ENCODE measurements around the gene TSSC4. TPM values are rescaled to one million over a fixed set of nuclear protein-coding genes. Genes with fewer than 3 reads are reported as not detected.

The TSSC4 gene
- total RNA-seq, 1 donor from 2014 or later: 48.4 TPM

DNA sequence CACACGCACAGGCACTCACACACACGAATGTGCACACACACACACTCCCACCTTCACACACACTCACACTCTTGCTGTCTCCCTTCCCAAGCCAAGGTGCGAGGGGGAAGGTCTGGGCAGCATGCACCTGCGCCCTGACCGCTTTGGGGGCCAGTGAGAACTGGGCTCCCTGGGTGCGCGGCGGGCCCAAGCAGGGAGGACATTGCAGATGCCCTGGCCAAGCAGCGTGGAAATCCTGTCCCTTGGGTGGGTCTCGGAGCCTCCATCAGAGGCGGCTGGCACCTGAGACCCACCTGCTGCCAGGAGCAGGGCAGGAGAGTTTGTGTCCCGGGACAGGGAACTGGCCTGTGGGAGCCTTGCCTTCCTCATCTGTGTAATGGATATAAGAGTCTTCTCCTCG lies 20.2 kb upstream of the TSSC4 start:
- H3K27me3 Mint-ChIP-seq (ENCODE audit: unreplicated experiment): peaks cover 15% of the 10 kb centered on the region
- H3K9me3 Mint-ChIP-seq (ENCODE audit: unreplicated experiment): no peaks in the 10 kb centered on the region
- peaks cover 9% of the 10 kb centered on the region for H3K36me3 Mint-ChIP-seq (ENCODE audit: low read depth, unreplicated experiment)
- no peak for DNase-seq (ENCODE audit: low spot score)
- no peak for TF ChIP-seq CTCF (IDR thresholded peaks at IDR 0.05; ENCODE audit: unreplicated experiment)
- peak overlapping the region; percentile 65 for H3K4me3 Mint-ChIP-seq (ENCODE audit: unreplicated experiment)
- peaks cover 31% of the 10 kb centered on the region for H3K4me1 Mint-ChIP-seq (ENCODE audit: unreplicated experiment)
- peak overlapping the region; percentile 36 for H3K27ac Mint-ChIP-seq (ENCODE audit: unreplicated experiment)

GRCh38 chr11:2380807-2381350 lies 19.7 kb upstream of the TSSC4 start:
- Mint-ChIP-seq H3K27ac (ENCODE audit: unreplicated experiment) (peak overlapping the region; percentile 21), H3K4me1 (ENCODE audit: unreplicated experiment) (peaks cover 32% of the 10 kb centered on the region), H3K27me3 (ENCODE audit: unreplicated experiment) (peaks cover 18% of the 10 kb centered on the region), H3K4me3 (ENCODE audit: unreplicated experiment) (no peak overlapping the region), H3K36me3 (ENCODE audit: low read depth, unreplicated experiment) (peaks cover 7% of the 10 kb centered on the region), H3K9me3 (ENCODE audit: unreplicated experiment) (no peaks in the 10 kb centered on the region)
- DNase-seq (ENCODE audit: low spot score): no peak
- no peak for TF ChIP-seq CTCF (IDR thresholded peaks at IDR 0.05; ENCODE audit: unreplicated experiment)

DNA sequence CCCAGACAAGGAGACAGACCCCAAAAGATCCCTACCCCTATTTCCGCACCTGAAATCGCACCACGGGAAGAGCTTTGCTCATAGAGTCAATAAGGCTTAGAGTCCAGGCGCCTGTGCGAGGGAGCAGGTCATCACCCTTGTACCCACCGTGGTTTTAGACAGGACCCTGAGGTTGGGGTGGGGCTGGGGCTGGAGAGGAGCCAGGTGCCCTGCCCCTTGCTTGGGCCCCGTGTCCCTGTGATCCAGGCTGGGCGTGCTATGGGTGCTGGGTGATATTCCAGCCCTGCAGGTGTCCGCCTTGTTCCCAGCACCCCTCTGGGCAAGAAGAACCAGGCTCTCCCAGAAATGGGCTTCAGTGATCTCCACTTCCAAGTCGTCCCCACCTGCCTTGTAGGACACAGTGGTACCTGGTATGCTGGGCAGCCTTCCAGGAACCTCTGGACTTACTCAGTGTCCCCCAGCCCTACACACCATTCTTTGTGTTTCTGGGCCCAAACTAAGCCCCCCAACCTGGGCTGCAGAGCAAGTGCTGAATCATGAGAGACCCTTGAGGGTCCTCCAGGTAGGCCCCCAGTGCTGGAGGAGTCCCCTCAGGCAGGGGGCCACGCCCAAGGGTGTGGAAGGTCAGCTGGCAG lies 18.9 kb upstream of the TSSC4 start:
- H3K4me3 Mint-ChIP-seq (ENCODE audit: unreplicated experiment): no peak overlapping the region

DNA sequence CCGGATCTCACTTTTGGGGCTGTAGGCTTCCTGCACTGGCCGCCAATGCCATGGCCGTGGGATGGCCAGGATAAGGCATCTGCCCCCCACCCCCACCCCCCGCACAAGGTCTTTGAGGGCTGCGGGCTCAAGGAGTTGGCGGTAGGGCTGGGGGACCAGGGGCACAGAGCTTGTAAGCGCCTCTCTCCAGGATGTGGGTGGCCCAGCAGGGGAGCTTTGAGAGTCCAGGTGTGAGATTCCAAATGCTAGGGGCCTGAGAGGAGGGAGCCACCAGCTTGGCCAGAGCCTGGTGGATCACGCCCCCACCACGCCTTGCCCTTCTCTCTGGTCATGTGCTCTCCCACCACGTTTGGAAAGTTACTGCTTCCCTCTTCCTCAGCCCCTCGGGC lies 18.4 kb upstream of the TSSC4 start:
- H3K4me3 Mint-ChIP-seq (ENCODE audit: unreplicated experiment): no peak overlapping the region
- peaks cover 11% of the 10 kb centered on the region for H3K27me3 Mint-ChIP-seq (ENCODE audit: unreplicated experiment)
- DNase-seq (ENCODE audit: low spot score): no peak
- no peak for TF ChIP-seq CTCF (IDR thresholded peaks at IDR 0.05; ENCODE audit: unreplicated experiment)
- H3K9me3 Mint-ChIP-seq (ENCODE audit: unreplicated experiment): no peaks in the 10 kb centered on the region
- H3K4me1 Mint-ChIP-seq (ENCODE audit: unreplicated experiment): peaks cover 35% of the 10 kb centered on the region
- H3K27ac Mint-ChIP-seq (ENCODE audit: unreplicated experiment): no peak overlapping the region
- peaks cover 4% of the 10 kb centered on the region for H3K36me3 Mint-ChIP-seq (ENCODE audit: low read depth, unreplicated experiment)

More for the DNA sequence above, 18.9 kb upstream of the TSSC4 start:
- Mint-ChIP-seq H3K27ac (ENCODE audit: unreplicated experiment) (peak overlapping the region; percentile 21), H3K27me3 (ENCODE audit: unreplicated experiment) (peaks cover 12% of the 10 kb centered on the region), H3K9me3 (ENCODE audit: unreplicated experiment) (no peaks in the 10 kb centered on the region), H3K36me3 (ENCODE audit: low read depth, unreplicated experiment) (peaks cover 4% of the 10 kb centered on the region), H3K4me1 (ENCODE audit: unreplicated experiment) (peaks cover 35% of the 10 kb centered on the region)
- no peak for TF ChIP-seq CTCF (IDR thresholded peaks at IDR 0.05; ENCODE audit: unreplicated experiment)
- DNase-seq (ENCODE audit: low spot score): no peak

All from endothelial cell (in vitro differentiated cells).